IMR-90 (cell line): ENCODE measurements around the gene SLC48A1. TPM values are rescaled to one million over a fixed set of nuclear protein-coding genes. Genes with fewer than 3 reads are reported as not detected.

Experiments used
- ATAC-seq: fragments of 200-7000 bp; cut with Tn5 transposase; 2 replicates; pipeline ENCODE4 v1.9.1; 2020; ENCODE audit warnings: low read depth, mild to moderate bottlenecking, moderate library complexity
- BruUV-seq: library from RNA; stranded (reverse); fragments of 400-500 nt; replicated peaks from 2 replicates; lab custom pipeline; 2021; lab: Mats Ljungman, UMichigan
- CTCF ChIA-PET: fragments of 300-600 bp; formaldehyde crosslinking; extraction: SDS; loops from one replicate; lab custom pipeline; 2021; ENCODE audit warnings: antibody characterized with exemption; lab: Yijun Ruan, JAX
- POLR2A ChIA-PET: fragments of 300-600 bp; sonication (Branson Sonifier 250); formaldehyde crosslinking; loops from one replicate; lab custom pipeline; 2022; ENCODE audit warnings: antibody characterized with exemption; ENCODE audit not compliant: unreplicated experiment; lab: Charles Lee
- DNase-seq: peaks from one replicate; pipeline ENCODE4 v3.0.0; 2013
- H2AFZ ChIP-seq: replicated peaks from 2 replicates; pipeline ENCODE3; 2013; ENCODE audit warnings: low read length, mild to moderate bottlenecking; ENCODE audit not compliant: poor library complexity
- H2AK5ac ChIP-seq: 2 replicates; pipeline ENCODE4 v1.6.1; 2013; ENCODE audit warnings: low read depth, low read length, inconsistent platforms
- H2AK9ac ChIP-seq: replicated peaks from 2 replicates; pipeline ENCODE3; 2013; ENCODE audit warnings: mild to moderate bottlenecking, low read depth, low read length, moderate library complexity; ENCODE audit not compliant: poor library complexity
- H2BK120ac ChIP-seq: 2 replicates; pipeline ENCODE4 v1.6.1; 2013; ENCODE audit warnings: low read depth, low read length, inconsistent platforms
- H2BK15ac ChIP-seq: 3 replicates; pipeline ENCODE4 v1.6.1; 2013; ENCODE audit warnings: low read depth, low read length, inconsistent platforms
- H2BK20ac ChIP-seq: 2 replicates; pipeline ENCODE4 v1.6.1; 2013; ENCODE audit warnings: low read depth, mild to moderate bottlenecking, inconsistent platforms, low read length, moderate library complexity
- H2BK5ac ChIP-seq: 2 replicates; pipeline ENCODE4 v1.6.1; 2013; ENCODE audit warnings: mild to moderate bottlenecking, low read depth, low read length, inconsistent platforms; ENCODE audit not compliant: poor library complexity, severe bottlenecking
- H3K14ac ChIP-seq: replicated peaks from 2 replicates; pipeline ENCODE4 v1.6.1; 2013; ENCODE audit warnings: low read depth, low read length, inconsistent platforms
- H3K18ac ChIP-seq: 2 replicates; pipeline ENCODE4 v1.6.1; 2013; ENCODE audit warnings: low read depth, low read length, control low read depth
- H3K23ac ChIP-seq: 2 replicates; pipeline ENCODE4 v1.6.1; 2013; ENCODE audit warnings: low read depth, low read length, inconsistent platforms
- H3K27ac ChIP-seq: 2 replicates; pipeline ENCODE4 v1.5.1; 2013; ENCODE audit warnings: mild to moderate bottlenecking, control low read depth, low read length; ENCODE audit not compliant: insufficient read depth
- H3K27me3 ChIP-seq: 2 replicates; pipeline ENCODE4 v1.6.1; 2013; ENCODE audit warnings: low read length; ENCODE audit not compliant: control insufficient read depth, insufficient read depth
- H3K36me3 ChIP-seq: 2 replicates; pipeline ENCODE4 v1.6.1; 2013; ENCODE audit warnings: low read length, mixed read lengths; ENCODE audit not compliant: control insufficient read depth, insufficient read depth
- H3K4ac ChIP-seq: 2 replicates; pipeline ENCODE4 v1.6.1; 2013; ENCODE audit warnings: low read depth, low read length, inconsistent platforms
- H3K4me1 ChIP-seq: 2 replicates; pipeline ENCODE4 v1.6.1; 2013; ENCODE audit warnings: low read length, mixed read lengths; ENCODE audit not compliant: control insufficient read depth, insufficient read depth
- H3K4me2 ChIP-seq: 2 replicates; pipeline ENCODE4 v1.6.1; 2013; ENCODE audit warnings: low read depth, mild to moderate bottlenecking, control low read depth, low read length, moderate library complexity
- H3K4me3 ChIP-seq: 2 replicates; pipeline ENCODE4 v1.5.1; 2013; ENCODE audit warnings: low read depth, mild to moderate bottlenecking, control low read depth, low read length, moderate library complexity; ENCODE audit not compliant: insufficient read depth
- H3K56ac ChIP-seq: 2 replicates; pipeline ENCODE4 v1.6.1; 2013; ENCODE audit warnings: low read length, inconsistent platforms; ENCODE audit not compliant: insufficient read depth; ENCODE audit errors: extremely low read depth
- H3K79me1 ChIP-seq, 2 experiments: 2 replicates each; pipeline ENCODE4 v1.6.1; 2013; ENCODE audit warnings: low read length in 2 of 2, inconsistent platforms in 1 of 2, low read depth in 1 of 2
- H3K9ac ChIP-seq: 2 replicates; pipeline ENCODE4 v1.6.1; 2013; ENCODE audit warnings: low read depth, low read length, control low read depth
- H3K9me1 ChIP-seq: 2 replicates; pipeline ENCODE4 v1.6.1; 2013; ENCODE audit warnings: low read length, inconsistent platforms; ENCODE audit not compliant: insufficient read depth
- H3K9me3 ChIP-seq: 2 replicates; pipeline ENCODE4 v1.6.1; 2013; ENCODE audit warnings: low read length; ENCODE audit not compliant: control insufficient read depth, insufficient read depth
- H4K20me1 ChIP-seq: 2 replicates; pipeline ENCODE4 v1.6.1; 2013; ENCODE audit warnings: low read length, inconsistent platforms; ENCODE audit not compliant: insufficient read depth
- H4K5ac ChIP-seq: 2 replicates; pipeline ENCODE4 v1.6.1; 2013; ENCODE audit warnings: mild to moderate bottlenecking, low read depth, low read length, control low read depth
- H4K8ac ChIP-seq, 2 experiments: 2 replicates each; pipeline ENCODE4 v1.6.1; 2013; ENCODE audit warnings: low read depth in 2 of 2, low read length in 2 of 2, control low read depth in 1 of 2, inconsistent platforms in 1 of 2
- H4K91ac ChIP-seq: 2 replicates; pipeline ENCODE4 v1.6.1; 2013; ENCODE audit warnings: low read depth, low read length, inconsistent platforms; ENCODE audit not compliant: insufficient read depth
- BHLHE40 ChIP-seq: fragments of 150-350 bp; IDR thresholded peaks from 2 replicates; pipeline ENCODE4 v1.6.1; 2016; ENCODE audit warnings: mild to moderate bottlenecking, low read depth, low read length
- CEBPB ChIP-seq: IDR thresholded peaks from 2 replicates; pipeline ENCODE4 v1.6.1; 2012; ENCODE audit warnings: low read depth, low read length, improper control_type of control experiment
- CHD1 ChIP-seq: IDR thresholded peaks from 2 replicates; pipeline ENCODE4 v1.6.1; 2012; ENCODE audit warnings: low read depth, low read length, improper control_type of control experiment
- CTCF ChIP-seq: conservative IDR thresholded peaks from 2 replicates; pipeline ENCODE4 v1.5.1; 2012; ENCODE audit warnings: mild to moderate bottlenecking, low read depth, low read length, improper control_type of control experiment
- ELK1 ChIP-seq: fragments of 150-350 bp; IDR thresholded peaks from 2 replicates; pipeline ENCODE4 v1.6.1; 2016; ENCODE audit warnings: low read depth, mild to moderate bottlenecking, low read length, moderate library complexity, borderline replicate concordance
- FOS ChIP-seq: fragments of 150-350 bp; IDR thresholded peaks from 2 replicates; pipeline ENCODE4 v1.6.1; 2016; ENCODE audit warnings: low read depth, low read length
- MAZ ChIP-seq: IDR thresholded peaks from 2 replicates; pipeline ENCODE4 v1.6.1; 2012; ENCODE audit warnings: low read depth, mild to moderate bottlenecking, low read length, improper control_type of control experiment, moderate library complexity, borderline replicate concordance
- MXI1 ChIP-seq: IDR thresholded peaks from 2 replicates; pipeline ENCODE4 v1.6.1; 2012; ENCODE audit warnings: low read depth, mild to moderate bottlenecking, low read length, moderate library complexity, borderline replicate concordance
- NFE2L2 ChIP-seq: fragments of 150-350 bp; IDR thresholded peaks from 2 replicates; pipeline ENCODE4 v1.6.1; 2016; ENCODE audit warnings: low read depth, mild to moderate bottlenecking, low read length
- POLR2A ChIP-seq: IDR thresholded peaks from 2 replicates; pipeline ENCODE4 v1.6.1; 2012; ENCODE audit warnings: mild to moderate bottlenecking, low read depth, low read length
- RAD21 ChIP-seq: IDR thresholded peaks from 2 replicates; pipeline ENCODE4 v1.6.1; 2012; ENCODE audit warnings: low read length, improper control_type of control experiment
- RCOR1 ChIP-seq: IDR thresholded peaks from 2 replicates; pipeline ENCODE4 v1.6.1; 2012; ENCODE audit warnings: mild to moderate bottlenecking, low read length, improper control_type of control experiment; ENCODE audit not compliant: insufficient replicate concordance
- RFX5 ChIP-seq: IDR thresholded peaks from 2 replicates; pipeline ENCODE4 v1.8.0; 2012; ENCODE audit warnings: low read depth, mild to moderate bottlenecking, low read length, moderate library complexity
- SMC3 ChIP-seq: fragments of 150-350 bp; IDR thresholded peaks from 2 replicates; pipeline ENCODE4 v1.6.1; 2016; ENCODE audit warnings: low read depth, mild to moderate bottlenecking, antibody characterized with exemption, low read length, moderate library complexity
- USF2 ChIP-seq: fragments of 150-350 bp; IDR thresholded peaks from 2 replicates; pipeline ENCODE4 v1.6.1; 2017; ENCODE audit warnings: mild to moderate bottlenecking, antibody characterized with exemption, low read length, low read depth
- WGBS, 2 experiments: methylation state at CpG; one replicate each; pipeline versions ENCODE4 v1.1.5 to v1.1.7; 2013; ENCODE audit warnings: missing lambda C conversion rate in 2 of 2; ENCODE audit not compliant: insufficient read length in 1 of 2; ENCODE audit errors: extremely low coverage in 2 of 2; 5-methylcytosine and 5-hydroxymethylcytosine counted together
- dilution Hi-C: fragments of 300-500 bp; cut with HindIII; formaldehyde crosslinking; loops from one replicate; pipeline ENCODE4 v1.14.3; 2018; ENCODE audit warnings: low sequenced_read_pairs; ENCODE audit not compliant: unreplicated experiment
- in situ Hi-C: fragments of 300-500 bp; cut with MboI; formaldehyde crosslinking; loops from 3 replicates; pipeline ENCODE4 v1.14.3; 2019; ENCODE audit warnings: low sequenced_read_pairs, inconsistent platforms, mixed read lengths
- intact Hi-C: fragments of 100-400 bp; cut with micrococcal nuclease; formaldehyde crosslinking; loops from 2 replicates; pipeline ENCODE4 v1.10.0; 2022
- polyA plus RNA-seq, 3 experiments: library from polyadenylated mRNA; depleted of rRNA; stranded (reverse); fragments of >200 nt; gene quantifications; 2 replicates each; pipeline ENCODE4 v1.2.3, GENCODE V29; 2012; ENCODE audit warnings: low replicate concordance in 1 of 3
- total RNA-seq: library from RNA; depleted of rRNA; stranded (reverse); fragments of >200 nt; gene quantifications from 2 replicates; pipeline ENCODE4 v1.2.3, GENCODE V29; 2012

Gene SLC48A1
- total and polyA plus RNA-seq, 2 of the 4 experiments (the other 2 are of a cell fraction) = 4.8 to 5.9 TPM

GRCh38 chr12:47733142-47733541 lies 39.9 kb upstream of the SLC48A1 start:
- in situ Hi-C loops = no loop called here

More at GRCh38 chr12:47733142-47733541, 39.9 kb upstream of the SLC48A1 start:
- CTCF ChIA-PET = no interaction called here
- no TSS peak for BruUV-seq
- H3K56ac ChIP-seq = no peak overlapping the region
- intact Hi-C loops (no loop called here), dilution Hi-C loops (no loop called here)
- H2BK20ac ChIP-seq = no peak overlapping the region
- H3K23ac ChIP-seq = no peak overlapping the region
- no peaks in the 10 kb centered on the region for H3K27me3 ChIP-seq
- no peaks in the 10 kb centered on the region for H3K9me3 ChIP-seq
- H4K20me1 ChIP-seq = no peaks in the 10 kb centered on the region
- no peak overlapping the region for H2BK120ac ChIP-seq
- no peak overlapping the region for H4K91ac ChIP-seq
- no peak overlapping the region for H3K4me3 ChIP-seq
- H3K4me1 ChIP-seq = peaks cover 27% of the 10 kb centered on the region
- H3K79me1 ChIP-seq = no peaks in the 10 kb centered on the region
- H2AK5ac ChIP-seq = no peak overlapping the region
- H2AK9ac ChIP-seq = no peak overlapping the region
- ATAC-seq (no peak), DNase-seq (no peak)
- no peaks in the 10 kb centered on the region for H3K36me3 ChIP-seq
- H3K9ac ChIP-seq = no peak overlapping the region
- no peak for TF ChIP-seq NFE2L2
- TF ChIP-seq CHD1 = no peak
- TF ChIP-seq USF2 = no peak
- TF ChIP-seq RAD21 = no peak
- no peak for TF ChIP-seq SMC3
- TF ChIP-seq RFX5 = no peak
- TF ChIP-seq MAZ = no peak
- TF ChIP-seq RCOR1 = no peak
- no peak for TF ChIP-seq CTCF
- TF ChIP-seq BHLHE40 = no peak
- no peak for TF ChIP-seq MXI1
- TF ChIP-seq CEBPB = no peak
- TF ChIP-seq FOS = no peak
- no peak for TF ChIP-seq POLR2A
- no peak for TF ChIP-seq ELK1
- H4K8ac ChIP-seq = no peak overlapping the region
- no peak overlapping the region for H3K27ac ChIP-seq
- no peak overlapping the region for H2BK5ac ChIP-seq
- WGBS, 2 experiments = 80% methylated on average over 1 of the region's 4 CpGs; no CpG with 5 or more reads in 1 of the 2 experiments
- H3K4me2 ChIP-seq = no peak overlapping the region
- no peak overlapping the region for H3K18ac ChIP-seq
- H2AFZ ChIP-seq = no peak overlapping the region
- no peak overlapping the region for H3K14ac ChIP-seq
- peaks cover 15% of the 10 kb centered on the region for H3K9me1 ChIP-seq
- H2BK15ac ChIP-seq = no peak overlapping the region
- POLR2A ChIA-PET = no interaction called here
- H4K5ac ChIP-seq = no peak overlapping the region
- H3K4ac ChIP-seq = no peak overlapping the region
